Measurements from ENCODE around the gene DNAH14. TPM values are rescaled to one million over a fixed set of nuclear protein-coding genes. Genes with fewer than 3 reads are reported as not detected.
"Not testable (repeated sequence)": the region's sequence is repeated elsewhere in the genome, so short reads cannot be mapped to it uniquely, and the experiment has no call there.

Gene DNAH14
- total and polyA plus RNA-seq, 2 donors (not counting 3 experiments of a cell fraction or from before 2014, with no cell fraction given) = 1.5 to 7.1 TPM

DNA sequence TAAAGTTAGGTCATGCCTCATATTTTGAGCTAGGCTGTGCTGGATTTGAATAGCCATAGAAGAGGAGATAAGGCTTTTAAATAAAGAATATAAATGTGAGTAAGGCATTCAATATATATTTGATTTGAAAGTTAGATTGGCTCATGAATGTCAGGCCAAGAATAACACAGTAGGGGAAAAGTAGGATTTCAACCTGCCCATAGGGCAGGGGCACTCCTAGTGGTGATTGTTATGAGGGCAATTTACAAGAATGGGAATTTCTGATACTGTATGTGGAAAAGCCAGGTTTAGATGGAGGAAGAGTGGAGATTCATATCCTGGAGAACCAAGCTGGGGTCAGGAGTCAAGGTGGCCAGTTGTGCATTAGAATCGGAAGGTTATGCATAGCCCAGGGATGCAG is 74.9 kb downstream of the DNAH14 start:
- Histone ChIP-seq H3K36me3 (ENCODE audit: control insufficient read depth in 2 of 2, extremely low read depth in 1 of 2, insufficient read depth in 2 of 2, low read length in 2 of 2) (no peaks in the 10 kb centered on the region), H2AFZ (ENCODE audit: low read depth, low read length) (no peak overlapping the region), H3K9ac (replicated peaks; ENCODE audit: extremely low read depth, insufficient read depth, low read length) (no peak overlapping the region), H4K20me1 (replicated peaks; ENCODE audit: control insufficient read depth, extremely low read depth, insufficient read depth, low read length) (no peaks in the 10 kb centered on the region), H3K4me3 (replicated peaks in 1 of 3; ENCODE audit: insufficient read depth in 1 of 3, low read depth in 1 of 3, low read length in 3 of 3) (no peak overlapping the region), H3K9me1 (replicated peaks; ENCODE audit: control insufficient read depth, extremely low read depth, insufficient read depth, low read length) (no peaks in the 10 kb centered on the region), H3K27me3 (ENCODE audit: control insufficient read depth in 2 of 2, insufficient read depth in 2 of 2, low read length in 2 of 2) (no peaks in the 10 kb centered on the region), H3K27ac (ENCODE audit: insufficient read depth, low read depth, low read length) (no peak overlapping the region), H3K4me2 (ENCODE audit: insufficient read depth, low read length) (no peak overlapping the region), H3K79me2 (ENCODE audit: control insufficient read depth, insufficient read depth, low read length) (no peaks in the 10 kb centered on the region), H3K4me1 (ENCODE audit: control insufficient read depth, extremely low read depth, insufficient read depth, low read length) (no peaks in the 10 kb centered on the region), H3K9me3 (replicated peaks; ENCODE audit: control insufficient read depth, insufficient read depth, low read length) (no peaks in the 10 kb centered on the region)
- TF ChIP-seq EZH2 (IDR thresholded peaks at IDR 0.05; ENCODE audit: borderline replicate concordance, low read depth, low read length, severe bottlenecking) (no peak), POLR2AphosphoS5 (IDR thresholded peaks at IDR 0.05; ENCODE audit: insufficient read depth, low read depth, low read length) (no peak)
- TF ChIP-seq, protein P1, sequence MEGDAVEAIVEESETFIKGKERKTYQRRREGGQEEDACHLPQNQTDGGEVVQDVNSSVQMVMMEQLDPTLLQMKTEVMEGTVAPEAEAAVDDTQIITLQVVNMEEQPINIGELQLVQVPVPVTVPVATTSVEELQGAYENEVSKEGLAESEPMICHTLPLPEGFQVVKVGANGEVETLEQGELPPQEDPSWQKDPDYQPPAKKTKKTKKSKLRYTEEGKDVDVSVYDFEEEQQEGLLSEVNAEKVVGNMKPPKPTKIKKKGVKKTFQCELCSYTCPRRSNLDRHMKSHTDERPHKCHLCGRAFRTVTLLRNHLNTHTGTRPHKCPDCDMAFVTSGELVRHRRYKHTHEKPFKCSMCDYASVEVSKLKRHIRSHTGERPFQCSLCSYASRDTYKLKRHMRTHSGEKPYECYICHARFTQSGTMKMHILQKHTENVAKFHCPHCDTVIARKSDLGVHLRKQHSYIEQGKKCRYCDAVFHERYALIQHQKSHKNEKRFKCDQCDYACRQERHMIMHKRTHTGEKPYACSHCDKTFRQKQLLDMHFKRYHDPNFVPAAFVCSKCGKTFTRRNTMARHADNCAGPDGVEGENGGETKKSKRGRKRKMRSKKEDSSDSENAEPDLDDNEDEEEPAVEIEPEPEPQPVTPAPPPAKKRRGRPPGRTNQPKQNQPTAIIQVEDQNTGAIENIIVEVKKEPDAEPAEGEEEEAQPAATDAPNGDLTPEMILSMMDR (IDR thresholded peaks at IDR 0.05; ENCODE audit: extremely low read depth in 1 of 2, insufficient read depth in 1 of 2, low read depth in 1 of 2, low read length in 2 of 2) = peak in 1 of 2 donors; percentile 16
- FAIRE-seq (no peak), DNase-seq (ENCODE audit: low read depth, low spot score) (peak; percentile 4)
- CTCF ChIA-PET = interaction anchor here (1.0 kb wide), 1 partner anchor 20 kb away, joined by 4 read pairs; no protein-coding TSS in a partner anchor
- POLR2A ChIA-PET = no interaction called here
- dilution Hi-C loops (cut with MboI; ENCODE audit: extremely low pct_ligation_motif_present, low sequenced_read_pairs) = no loop called here
- intact Hi-C loops (cut with micrococcal nuclease) = no loop called here
- no TSS peak for BruUV-seq (replicated peaks)

DNA sequence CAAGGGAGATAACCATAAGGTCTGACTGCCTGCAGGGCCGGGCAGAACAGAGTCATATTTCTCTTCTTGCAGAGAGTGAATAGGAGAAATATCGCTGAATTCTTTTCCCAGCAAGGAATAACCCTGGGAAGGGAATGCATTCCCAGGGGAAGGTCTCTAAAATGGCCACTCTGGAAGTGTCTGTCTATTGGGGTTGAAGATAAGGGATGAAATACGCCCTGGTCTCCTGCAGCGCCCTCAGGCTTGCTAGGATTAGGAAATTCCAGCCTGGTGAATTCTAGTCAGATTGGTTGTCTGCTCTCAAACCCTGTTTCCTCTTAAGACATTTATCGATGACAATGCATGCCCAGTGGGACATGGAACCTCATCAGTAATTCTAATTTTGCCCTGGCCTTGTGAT is 76.9 kb downstream of the DNAH14 start:
- dilution Hi-C loops (cut with MboI; ENCODE audit: extremely low pct_ligation_motif_present, low sequenced_read_pairs); CTCF ChIA-PET; H3K27ac ChIP-seq (ENCODE audit: insufficient read depth, low read depth, low read length): not testable (repeated sequence)

DNA sequence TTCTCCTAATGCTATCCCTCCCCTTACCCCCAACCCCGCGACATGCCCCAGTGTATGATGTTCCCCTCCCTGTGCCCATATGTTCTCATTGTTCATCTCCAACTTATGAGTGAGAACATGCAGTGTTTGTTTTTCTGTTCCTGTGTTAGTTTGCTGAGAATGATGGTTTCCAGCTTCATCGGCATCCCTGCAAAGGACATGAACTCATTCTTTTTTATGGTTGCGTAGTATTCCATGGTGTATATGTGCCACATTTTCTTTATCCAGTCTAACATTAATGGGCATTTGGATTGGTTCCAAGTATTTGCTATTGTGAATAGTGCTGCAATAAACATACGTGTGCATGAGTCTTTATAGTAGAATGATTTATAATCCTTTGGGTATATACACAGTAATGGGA is 78.6 kb downstream of the DNAH14 start:
- POLR2A ChIA-PET, FAIRE-seq, CTCF ChIA-PET: not testable (repeated sequence)

More for the DNA sequence above, 76.9 kb downstream of the DNAH14 start:
- H3K27me3 ChIP-seq (ENCODE audit: control insufficient read depth in 2 of 2, insufficient read depth in 2 of 2, low read length in 2 of 2); H3K9me1 ChIP-seq (replicated peaks; ENCODE audit: control insufficient read depth, extremely low read depth, insufficient read depth, low read length); H3K4me3 ChIP-seq (replicated peaks in 1 of 3; ENCODE audit: insufficient read depth in 1 of 3, low read depth in 1 of 3, low read length in 3 of 3); intact Hi-C loops (cut with micrococcal nuclease); DNase-seq (ENCODE audit: low read depth, low spot score); BruUV-seq (replicated peaks); H3K36me3 ChIP-seq (ENCODE audit: control insufficient read depth in 2 of 2, extremely low read depth in 1 of 2, insufficient read depth in 2 of 2, low read length in 2 of 2); H3K9ac ChIP-seq (replicated peaks; ENCODE audit: extremely low read depth, insufficient read depth, low read length); H2AFZ ChIP-seq (ENCODE audit: low read depth, low read length); H3K4me2 ChIP-seq (ENCODE audit: insufficient read depth, low read length); POLR2A ChIA-PET; H3K9me3 ChIP-seq (replicated peaks; ENCODE audit: control insufficient read depth, insufficient read depth, low read length); H4K20me1 ChIP-seq (replicated peaks; ENCODE audit: control insufficient read depth, extremely low read depth, insufficient read depth, low read length); FAIRE-seq; H3K79me2 ChIP-seq (ENCODE audit: control insufficient read depth, insufficient read depth, low read length); H3K4me1 ChIP-seq (ENCODE audit: control insufficient read depth, extremely low read depth, insufficient read depth, low read length): not testable (repeated sequence)

More for the DNA sequence above, 78.6 kb downstream of the DNAH14 start:
- intact Hi-C loops (cut with micrococcal nuclease); H3K27me3 ChIP-seq (ENCODE audit: control insufficient read depth in 2 of 2, insufficient read depth in 2 of 2, low read length in 2 of 2); H2AFZ ChIP-seq (ENCODE audit: low read depth, low read length); H3K4me1 ChIP-seq (ENCODE audit: control insufficient read depth, extremely low read depth, insufficient read depth, low read length); H3K9me1 ChIP-seq (replicated peaks; ENCODE audit: control insufficient read depth, extremely low read depth, insufficient read depth, low read length); H3K4me3 ChIP-seq (replicated peaks in 1 of 3; ENCODE audit: insufficient read depth in 1 of 3, low read depth in 1 of 3, low read length in 3 of 3); H3K36me3 ChIP-seq (ENCODE audit: control insufficient read depth in 2 of 2, extremely low read depth in 1 of 2, insufficient read depth in 2 of 2, low read length in 2 of 2); H3K9ac ChIP-seq (replicated peaks; ENCODE audit: extremely low read depth, insufficient read depth, low read length); DNase-seq (ENCODE audit: low read depth, low spot score); H3K4me2 ChIP-seq (ENCODE audit: insufficient read depth, low read length); H3K79me2 ChIP-seq (ENCODE audit: control insufficient read depth, insufficient read depth, low read length); dilution Hi-C loops (cut with MboI; ENCODE audit: extremely low pct_ligation_motif_present, low sequenced_read_pairs); H4K20me1 ChIP-seq (replicated peaks; ENCODE audit: control insufficient read depth, extremely low read depth, insufficient read depth, low read length); H3K27ac ChIP-seq (ENCODE audit: insufficient read depth, low read depth, low read length); H3K9me3 ChIP-seq (replicated peaks; ENCODE audit: control insufficient read depth, insufficient read depth, low read length); BruUV-seq (replicated peaks): not testable (repeated sequence)

Measured in endothelial cell of umbilical vein (primary cell).